ENCODE results near the gene ZNF740.

- TF ChIP-seq CTCF (IDR thresholded peaks at IDR 0.05) (no peak), ZFX (IDR thresholded peaks at IDR 0.05; ENCODE audit: borderline replicate concordance) (no peak)
Measured at GRCh38 chr12:53217051-53217930, 36.8 kb downstream of the ZNF740 start.
